HepG2 (cell line): Measurements from ENCODE around the gene CLDN15. TPM values are rescaled to one million over a fixed set of nuclear protein-coding genes. Genes with fewer than 3 reads are reported as not detected.

Experiments
- BRD4 ChIP-seq: sonication (generic); formaldehyde crosslinking; IDR thresholded peaks from 2 replicates; pipeline ENCODE4 v1.4.0; 2020; ENCODE audit warnings: missing genetic modification reagents
- DR1 ChIP-seq: sonication (generic); formaldehyde crosslinking; IDR thresholded peaks from 2 replicates; pipeline ENCODE4 v1.8.0; 2021; ENCODE audit warnings: mild to moderate bottlenecking, missing genetic modification reagents, inconsistent platforms
- GZF1 ChIP-seq: sonication (generic); formaldehyde crosslinking; IDR thresholded peaks from 2 replicates; pipeline ENCODE4 v1.5.1; 2020; ENCODE audit warnings: mild to moderate bottlenecking, missing genetic modification reagents
- HNRNPLL ChIP-seq: fragments of 200-400 bp; formaldehyde crosslinking; IDR thresholded peaks from 2 replicates; pipeline ENCODE4 v1.6.1; 2017; ENCODE audit warnings: mild to moderate bottlenecking, low read depth, low read length; ENCODE audit not compliant: poor library complexity, severe bottlenecking
- HOXA3 ChIP-seq: sonication (generic); formaldehyde crosslinking; IDR thresholded peaks from 2 replicates; pipeline ENCODE4 v1.5.0; 2020; ENCODE audit warnings: missing genetic modification reagents
- HOXD1 ChIP-seq: sonication (generic); formaldehyde crosslinking; IDR thresholded peaks from 2 replicates; pipeline ENCODE4 v1.5.0; 2020; ENCODE audit warnings: missing genetic modification reagents
- JUNB ChIP-seq: sonication (generic); formaldehyde crosslinking; IDR thresholded peaks from 2 replicates; pipeline ENCODE4 v1.8.0; 2022; ENCODE audit warnings: missing genetic modification reagents, mild to moderate bottlenecking, borderline replicate concordance
- MATR3 ChIP-seq: sonication (generic); formaldehyde crosslinking; IDR thresholded peaks from 2 replicates; pipeline ENCODE4 v1.4.0; 2020; ENCODE audit warnings: missing genetic modification reagents
- NCOR1 ChIP-seq: fragments of 200-600 bp; sonication (generic); IDR thresholded peaks from 2 replicates; pipeline ENCODE4 v1.7.0; 2017; ENCODE audit warnings: antibody characterized with exemption, low read length, borderline replicate concordance
- PAX8 ChIP-seq: sonication (generic); formaldehyde crosslinking; IDR thresholded peaks from 2 replicates; pipeline ENCODE4 v1.8.0; 2022; ENCODE audit warnings: mild to moderate bottlenecking, missing genetic modification reagents, borderline replicate concordance
- PHF8 ChIP-seq: sonication (generic); formaldehyde crosslinking; IDR thresholded peaks from 2 replicates; pipeline ENCODE4 v1.5.0; 2020; ENCODE audit warnings: missing genetic modification reagents
- ZFP36 ChIP-seq: fragments of 150-350 bp; IDR thresholded peaks from 2 replicates; pipeline ENCODE4 v1.6.1; 2018; ENCODE audit warnings: borderline replicate concordance, low read length, low read depth; ENCODE audit not compliant: partially characterized antibody
- ZNF143 ChIP-seq: sonication (generic); formaldehyde crosslinking; IDR thresholded peaks from 2 replicates; pipeline ENCODE4 v1.4.0; 2020; ENCODE audit warnings: missing genetic modification reagents
- ZNF33A ChIP-seq: sonication (generic); formaldehyde crosslinking; IDR thresholded peaks from 2 replicates; pipeline ENCODE4 v1.5.1; 2020; ENCODE audit warnings: missing genetic modification reagents, mild to moderate bottlenecking, moderate library complexity, borderline replicate concordance
- ZNF567 ChIP-seq: sonication (generic); formaldehyde crosslinking; IDR thresholded peaks from 2 replicates; pipeline ENCODE4 v1.8.1; 2023; ENCODE audit warnings: mild to moderate bottlenecking, missing genetic modification reagents, borderline replicate concordance
- ZNF720 ChIP-seq: sonication (generic); formaldehyde crosslinking; IDR thresholded peaks from 2 replicates; pipeline ENCODE4 v1.4.0; 2020; ENCODE audit warnings: missing genetic modification reagents
- ZNF891 ChIP-seq: sonication (generic); formaldehyde crosslinking; IDR thresholded peaks from 2 replicates; pipeline ENCODE4 v1.5.0; 2020; ENCODE audit warnings: mild to moderate bottlenecking, missing genetic modification reagents
- polyA plus RNA-seq, 8 experiments: library from polyadenylated mRNA; depleted of rRNA in 3 of 8; stranded (reverse) in 7 of 8; unstranded in 1 of 8; fragments of >200 nt; fragmentation: Illumina TruSeq in 4 of 8; extraction: Trizol in 4 of 8; gene quantifications; 2 replicates each; pipeline versions ENCODE4 v1.2.1 to v1.2.3, GENCODE V29; 2011 to 2016; ENCODE audit warnings: low read depth in 4 of 8, missing spikeins in 1 of 8, mixed read lengths in 1 of 8; ENCODE audit not compliant: insufficient read depth in 1 of 8
- total RNA-seq, 5 experiments: library from RNA; depleted of rRNA; stranded (reverse); fragments of >200 nt; fragmentation: Illumina TruSeq; extraction: Trizol; gene quantifications; 2 replicates each; pipeline ENCODE4 v1.2.3, GENCODE V29; 2016; ENCODE audit warnings: low read depth in 1 of 5
- TF ChIP-seq, protein P1 (sequence below): sonication (generic); formaldehyde crosslinking; IDR thresholded peaks from 2 replicates; pipeline ENCODE4 v1.4.0; 2020; ENCODE audit warnings: missing genetic modification reagents
- TF ChIP-seq, protein P2 (sequence below): IDR thresholded peaks from 2 replicates; pipeline ENCODE4 v1.6.1; 2016; ENCODE audit warnings: missing compliant biosample characterization, missing genetic modification reagents, borderline replicate concordance
- TF ChIP-seq, protein P3 (sequence below): sonication (generic); formaldehyde crosslinking; IDR thresholded peaks from 2 replicates; pipeline ENCODE4 v1.4.0; 2020; ENCODE audit warnings: missing genetic modification reagents

The CLDN15 gene
- total and polyA plus RNA-seq, 2 of the 13 experiments (the other 11 are each of a cell fraction or from before 2014, with no cell fraction given), result 7.1 to 17.8 TPM

DNA sequence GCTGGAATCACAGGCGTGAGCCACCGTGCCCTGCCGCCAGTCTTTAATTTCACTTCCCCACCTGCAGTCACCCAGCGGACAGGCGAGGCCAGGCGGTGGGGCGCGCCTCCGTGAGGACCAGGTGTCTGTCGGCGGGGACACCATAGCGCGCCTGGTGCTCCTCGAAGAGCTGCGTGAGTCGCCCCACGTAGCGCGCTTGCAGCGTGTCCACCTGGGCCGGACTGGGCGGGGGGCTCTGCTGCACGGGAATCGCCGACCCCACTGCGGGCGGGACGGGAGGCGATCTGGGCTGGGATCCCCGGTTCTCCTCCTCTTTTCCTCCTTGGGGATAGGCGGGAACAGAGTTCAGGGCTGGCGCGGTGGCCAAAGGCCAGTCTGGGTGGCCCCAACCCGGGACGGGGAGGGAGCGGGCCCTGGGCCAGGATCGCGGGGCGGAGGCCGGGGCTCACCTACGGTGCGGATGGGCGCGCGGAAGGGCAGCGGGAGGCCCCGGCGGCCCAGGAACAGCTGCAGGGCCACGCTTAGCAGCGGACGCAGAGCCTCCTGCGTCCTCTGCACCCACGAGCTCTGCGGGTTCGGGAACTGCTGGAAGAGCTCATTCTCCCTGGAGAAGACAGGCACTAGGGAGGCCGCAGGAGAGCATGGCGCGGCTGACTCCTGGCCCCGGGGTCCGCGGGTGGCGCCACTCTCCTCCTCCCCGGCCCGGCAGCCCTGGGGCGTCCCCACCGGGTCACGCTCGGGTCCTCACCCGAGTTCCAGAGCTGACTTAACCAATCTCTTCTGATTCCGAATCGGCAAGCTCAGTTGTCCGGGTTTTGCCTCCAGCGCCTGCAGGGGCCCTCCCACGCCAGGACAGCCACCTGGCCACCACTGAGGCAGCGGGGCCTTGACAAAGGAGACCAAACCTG, 35.7 kb downstream of the CLDN15 start (continued):
- no peak for TF ChIP-seq NCOR1
- no peak for TF ChIP-seq MATR3 (CRISPR knock-in tag)
- TF ChIP-seq, protein P1, sequence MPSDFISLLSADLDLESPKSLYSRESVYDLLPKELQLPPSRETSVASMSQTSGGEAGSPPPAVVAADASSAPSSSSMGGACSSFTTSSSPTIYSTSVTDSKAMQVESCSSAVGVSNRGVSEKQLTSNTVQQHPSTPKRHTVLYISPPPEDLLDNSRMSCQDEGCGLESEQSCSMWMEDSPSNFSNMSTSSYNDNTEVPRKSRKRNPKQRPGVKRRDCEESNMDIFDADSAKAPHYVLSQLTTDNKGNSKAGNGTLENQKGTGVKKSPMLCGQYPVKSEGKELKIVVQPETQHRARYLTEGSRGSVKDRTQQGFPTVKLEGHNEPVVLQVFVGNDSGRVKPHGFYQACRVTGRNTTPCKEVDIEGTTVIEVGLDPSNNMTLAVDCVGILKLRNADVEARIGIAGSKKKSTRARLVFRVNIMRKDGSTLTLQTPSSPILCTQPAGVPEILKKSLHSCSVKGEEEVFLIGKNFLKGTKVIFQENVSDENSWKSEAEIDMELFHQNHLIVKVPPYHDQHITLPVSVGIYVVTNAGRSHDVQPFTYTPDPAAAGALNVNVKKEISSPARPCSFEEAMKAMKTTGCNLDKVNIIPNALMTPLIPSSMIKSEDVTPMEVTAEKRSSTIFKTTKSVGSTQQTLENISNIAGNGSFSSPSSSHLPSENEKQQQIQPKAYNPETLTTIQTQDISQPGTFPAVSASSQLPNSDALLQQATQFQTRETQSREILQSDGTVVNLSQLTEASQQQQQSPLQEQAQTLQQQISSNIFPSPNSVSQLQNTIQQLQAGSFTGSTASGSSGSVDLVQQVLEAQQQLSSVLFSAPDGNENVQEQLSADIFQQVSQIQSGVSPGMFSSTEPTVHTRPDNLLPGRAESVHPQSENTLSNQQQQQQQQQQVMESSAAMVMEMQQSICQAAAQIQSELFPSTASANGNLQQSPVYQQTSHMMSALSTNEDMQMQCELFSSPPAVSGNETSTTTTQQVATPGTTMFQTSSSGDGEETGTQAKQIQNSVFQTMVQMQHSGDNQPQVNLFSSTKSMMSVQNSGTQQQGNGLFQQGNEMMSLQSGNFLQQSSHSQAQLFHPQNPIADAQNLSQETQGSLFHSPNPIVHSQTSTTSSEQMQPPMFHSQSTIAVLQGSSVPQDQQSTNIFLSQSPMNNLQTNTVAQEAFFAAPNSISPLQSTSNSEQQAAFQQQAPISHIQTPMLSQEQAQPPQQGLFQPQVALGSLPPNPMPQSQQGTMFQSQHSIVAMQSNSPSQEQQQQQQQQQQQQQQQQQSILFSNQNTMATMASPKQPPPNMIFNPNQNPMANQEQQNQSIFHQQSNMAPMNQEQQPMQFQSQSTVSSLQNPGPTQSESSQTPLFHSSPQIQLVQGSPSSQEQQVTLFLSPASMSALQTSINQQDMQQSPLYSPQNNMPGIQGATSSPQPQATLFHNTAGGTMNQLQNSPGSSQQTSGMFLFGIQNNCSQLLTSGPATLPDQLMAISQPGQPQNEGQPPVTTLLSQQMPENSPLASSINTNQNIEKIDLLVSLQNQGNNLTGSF (CRISPR knock-in tag), result no peak
- TF ChIP-seq ZNF720 (CRISPR knock-in tag), result no peak
- no peak for TF ChIP-seq JUNB (CRISPR knock-in tag)
- TF ChIP-seq ZNF891, result no peak
- TF ChIP-seq ZNF567 (CRISPR knock-in tag), result 0 out of 2 replicates have a peak, but pooled peaks have one; percentile 52
- peak; percentile 17; the same call in 1 of the 2 replicates for TF ChIP-seq ZNF143 (CRISPR knock-in tag)
- 0 out of 2 replicates have a peak, but pooled peaks have one; percentile 32 for TF ChIP-seq GZF1
- TF ChIP-seq PAX8 (CRISPR knock-in tag), result no peak
- peak; percentile 81 for TF ChIP-seq PHF8 (CRISPR knock-in tag)
- peak; percentile 55 for TF ChIP-seq HOXA3
- TF ChIP-seq DR1 (CRISPR knock-in tag), result peak; percentile 79
- TF ChIP-seq, protein P2, sequence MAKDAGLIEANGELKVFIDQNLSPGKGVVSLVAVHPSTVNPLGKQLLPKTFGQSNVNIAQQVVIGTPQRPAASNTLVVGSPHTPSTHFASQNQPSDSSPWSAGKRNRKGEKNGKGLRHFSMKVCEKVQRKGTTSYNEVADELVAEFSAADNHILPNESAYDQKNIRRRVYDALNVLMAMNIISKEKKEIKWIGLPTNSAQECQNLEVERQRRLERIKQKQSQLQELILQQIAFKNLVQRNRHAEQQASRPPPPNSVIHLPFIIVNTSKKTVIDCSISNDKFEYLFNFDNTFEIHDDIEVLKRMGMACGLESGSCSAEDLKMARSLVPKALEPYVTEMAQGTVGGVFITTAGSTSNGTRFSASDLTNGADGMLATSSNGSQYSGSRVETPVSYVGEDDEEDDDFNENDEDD (CRISPR knock-in tag), result peak; percentile 57; the same call in 1 of the 2 replicates
- no peak for TF ChIP-seq ZNF33A (CRISPR knock-in tag)
- TF ChIP-seq, protein P3, sequence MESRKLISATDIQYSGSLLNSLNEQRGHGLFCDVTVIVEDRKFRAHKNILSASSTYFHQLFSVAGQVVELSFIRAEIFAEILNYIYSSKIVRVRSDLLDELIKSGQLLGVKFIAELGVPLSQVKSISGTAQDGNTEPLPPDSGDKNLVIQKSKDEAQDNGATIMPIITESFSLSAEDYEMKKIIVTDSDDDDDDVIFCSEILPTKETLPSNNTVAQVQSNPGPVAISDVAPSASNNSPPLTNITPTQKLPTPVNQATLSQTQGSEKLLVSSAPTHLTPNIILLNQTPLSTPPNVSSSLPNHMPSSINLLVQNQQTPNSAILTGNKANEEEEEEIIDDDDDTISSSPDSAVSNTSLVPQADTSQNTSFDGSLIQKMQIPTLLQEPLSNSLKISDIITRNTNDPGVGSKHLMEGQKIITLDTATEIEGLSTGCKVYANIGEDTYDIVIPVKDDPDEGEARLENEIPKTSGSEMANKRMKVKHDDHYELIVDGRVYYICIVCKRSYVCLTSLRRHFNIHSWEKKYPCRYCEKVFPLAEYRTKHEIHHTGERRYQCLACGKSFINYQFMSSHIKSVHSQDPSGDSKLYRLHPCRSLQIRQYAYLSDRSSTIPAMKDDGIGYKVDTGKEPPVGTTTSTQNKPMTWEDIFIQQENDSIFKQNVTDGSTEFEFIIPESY (CRISPR knock-in tag), result no peak
- TF ChIP-seq HNRNPLL, result peak; percentile 57
- peak; percentile 85; the same call in 1 of the 2 replicates for TF ChIP-seq BRD4 (CRISPR knock-in tag)
- peak; percentile 77; the same call in 1 of the 2 replicates for TF ChIP-seq HOXD1 (CRISPR knock-in tag)
- TF ChIP-seq ZFP36, result no peak
